Hematopoietic multipotent progenitor cell treated with erythropoietin and hydrocortisone succinate and interleukin-3 and kit ligand, for 8 days (in vitro differentiated cells): ENCODE data around the gene KCNQ5.
A peak's percentile ranks its signal among the peaks of the same experiment; 100 is the strongest.
"Not testable (repeated sequence)": the region's sequence is repeated elsewhere in the genome, so short reads cannot be mapped to it uniquely, and the experiment has no call there.

Experiments
- DNase-seq: peaks from one replicate; pipeline ENCODE4 v3.0.0-alpha.2; 2015

Gene KCNQ5

GRCh38 chr6:72621291-72622093, at the start of gene KCNQ5:
Gene KCNQ5 (plus strand): TSS chr6:72622064.
- no peak for DNase-seq

- no peak for DNase-seq
Observed at GRCh38 chr6:72579865-72580264, 42.0 kb upstream of the KCNQ5 start.

GRCh38 chr6:72580281-72580940, 41.5 kb upstream of the KCNQ5 start:
- DNase-seq = peak; percentile 86

GRCh38 chr6:72580950-72581349, 40.9 kb upstream of the KCNQ5 start:
- DNase-seq = not testable (repeated sequence)

GRCh38 chr6:72588155-72588554, 33.7 kb upstream of the KCNQ5 start:
- DNase-seq = no peak

GRCh38 chr6:72589096-72589495, 32.8 kb upstream of the KCNQ5 start:
- no peak for DNase-seq

- DNase-seq = no peak
Observed at GRCh38 chr6:72595812-72596211, 26.1 kb upstream of the KCNQ5 start.

- DNase-seq = peak; percentile 39
Observed at GRCh38 chr6:72616406-72617015, 5.4 kb upstream of the KCNQ5 start.

GRCh38 chr6:72617721-72618120, 4.1 kb upstream of the KCNQ5 start:
- DNase-seq = no peak

GRCh38 chr6:72619883-72620696, 1.8 kb upstream of the KCNQ5 start:
- DNase-seq = peak; percentile 42

GRCh38 chr6:72620871-72621290, 983 bp upstream of the KCNQ5 start:
- DNase-seq = no peak

- peak; percentile 42 for DNase-seq
Observed at GRCh38 chr6:72622094-72622940, 453 bp downstream of the KCNQ5 start.

- no peak for DNase-seq
Observed at GRCh38 chr6:72623808-72624207, 1.9 kb downstream of the KCNQ5 start.

GRCh38 chr6:72624557-72625160, 2.8 kb downstream of the KCNQ5 start:
- peak; percentile 60 for DNase-seq

- DNase-seq = no peak
Observed at GRCh38 chr6:72626126-72626525, 4.3 kb downstream of the KCNQ5 start.

- DNase-seq = no peak
Observed at GRCh38 chr6:72627539-72627938, 5.7 kb downstream of the KCNQ5 start.

- no peak for DNase-seq
Observed at GRCh38 chr6:72631480-72631879, 9.6 kb downstream of the KCNQ5 start.

GRCh38 chr6:72635636-72636035, 13.8 kb downstream of the KCNQ5 start:
- no peak for DNase-seq

- no peak for DNase-seq
Observed at GRCh38 chr6:72636215-72636614, 14.4 kb downstream of the KCNQ5 start.

GRCh38 chr6:72636786-72637185, 14.9 kb downstream of the KCNQ5 start:
- DNase-seq = no peak

GRCh38 chr6:72639920-72640614, 18.2 kb downstream of the KCNQ5 start:
- no peak for DNase-seq
